WTC11 (cell line): ENCODE data around the gene ALDH16A1. TPM values are rescaled to one million over a fixed set of nuclear protein-coding genes. Genes with fewer than 3 reads are reported as not detected.

ENCODE experiments used
- ATAC-seq: fragments of 200-7000 bp; cut with Tn5 transposase; 2 replicates; pipeline ENCODE4 v1.10.0; 2021; ENCODE audit warnings: mild to moderate bottlenecking, moderate library complexity
- CTCF ChIA-PET: fragments of 300-600 bp; sonication (Branson Sonifier 250); formaldehyde crosslinking; loops from one replicate; lab custom pipeline; 2021; ENCODE audit warnings: antibody characterized with exemption; lab: Charles Lee
- POLR2A ChIA-PET: fragments of 350-600 bp; sonication (Branson Sonifier 250); formaldehyde crosslinking; loops from one replicate; lab custom pipeline; 2021; ENCODE audit warnings: antibody characterized with exemption; lab: Charles Lee
- DNase-seq: peaks from one replicate; pipeline ENCODE4 v3.0.0; 2021; ENCODE audit warnings: low spot score
- H3K27ac Mint-ChIP-seq: 2 replicates; pipeline ENCODE4 v1.8.0; 2021; ENCODE audit warnings: mixed read lengths
- H3K27me3 Mint-ChIP-seq: 2 replicates; pipeline ENCODE4 v1.8.0; 2021; ENCODE audit warnings: low read depth, mild to moderate bottlenecking, moderate library complexity, mixed read lengths
- H3K36me3 Mint-ChIP-seq: 2 replicates; pipeline ENCODE4 v1.8.0; 2021; ENCODE audit warnings: mixed read lengths
- H3K4me1 Mint-ChIP-seq: 2 replicates; pipeline ENCODE4 v1.8.0; 2022; ENCODE audit warnings: mixed read lengths
- H3K4me3 Mint-ChIP-seq: 2 replicates; pipeline ENCODE4 v1.8.0; 2021; ENCODE audit warnings: mild to moderate bottlenecking, moderate library complexity, mixed read lengths
- H3K9me3 Mint-ChIP-seq: 2 replicates; pipeline ENCODE4 v1.8.0; 2021; ENCODE audit warnings: mixed read lengths
- AR ChIP-seq: fragments of 250-450 bp; sonication (Bioruptor Pico); IDR thresholded peaks from 2 replicates; pipeline ENCODE4 v1.9.0; 2021; ENCODE audit warnings: mild to moderate bottlenecking
- ATF1 ChIP-seq: sonication (generic); formaldehyde crosslinking; IDR thresholded peaks from 2 replicates; pipeline ENCODE4 v1.8.1; 2023; ENCODE audit warnings: mild to moderate bottlenecking, moderate library complexity, missing genetic modification reagents
- CDX4 ChIP-seq: fragments of 250-450 bp; sonication (Bioruptor Pico); IDR thresholded peaks from 2 replicates; pipeline ENCODE4 v1.9.0; 2021; ENCODE audit warnings: moderate library complexity, mild to moderate bottlenecking, inconsistent platforms, borderline replicate concordance
- ELF4 ChIP-seq: sonication (generic); formaldehyde crosslinking; IDR thresholded peaks from 2 replicates; pipeline ENCODE4 v1.8.1; 2022; ENCODE audit warnings: low read depth, mild to moderate bottlenecking, moderate library complexity, missing genetic modification reagents
- ERG ChIP-seq: fragments of 250-450 bp; sonication (Bioruptor Pico); IDR thresholded peaks from 2 replicates; pipeline ENCODE4 v1.8.0; 2021; ENCODE audit warnings: mild to moderate bottlenecking
- FOXP4 ChIP-seq: sonication (generic); formaldehyde crosslinking; IDR thresholded peaks from 2 replicates; pipeline ENCODE4 v1.8.0; 2022; ENCODE audit warnings: mild to moderate bottlenecking, missing genetic modification reagents
- GRHL2 ChIP-seq: fragments of 250-450 bp; sonication (Bioruptor Pico); IDR thresholded peaks from 2 replicates; pipeline ENCODE4 v1.8.0; 2022; ENCODE audit warnings: mild to moderate bottlenecking, moderate library complexity; ENCODE audit not compliant: insufficient replicate concordance, severe bottlenecking
- IRF1 ChIP-seq: sonication (generic); formaldehyde crosslinking; IDR thresholded peaks from 2 replicates; pipeline ENCODE4 v1.8.0; 2023; ENCODE audit warnings: missing genetic modification reagents
- PRRX2 ChIP-seq: fragments of 250-450 bp; sonication (Bioruptor Pico); IDR thresholded peaks from 2 replicates; pipeline ENCODE4 v1.8.0; 2021; ENCODE audit warnings: mild to moderate bottlenecking
- RELA ChIP-seq: sonication (generic); formaldehyde crosslinking; IDR thresholded peaks from 2 replicates; pipeline ENCODE4 v1.8.1; 2022; ENCODE audit warnings: missing genetic modification reagents, mild to moderate bottlenecking, borderline replicate concordance
- USF2 ChIP-seq: sonication (generic); formaldehyde crosslinking; IDR thresholded peaks from 2 replicates; pipeline ENCODE4 v1.8.1; 2023; ENCODE audit warnings: mild to moderate bottlenecking, missing genetic modification reagents, moderate library complexity
- ZNF121 ChIP-seq: sonication (generic); formaldehyde crosslinking; IDR thresholded peaks from 2 replicates; pipeline ENCODE4 v1.8.0; 2023; ENCODE audit warnings: missing genetic modification reagents
- ZNF512 ChIP-seq: sonication (generic); formaldehyde crosslinking; IDR thresholded peaks from 2 replicates; pipeline ENCODE4 v1.8.1; 2022; ENCODE audit warnings: missing genetic modification reagents, borderline replicate concordance
- total RNA-seq: library from RNA; stranded (reverse); gene quantifications from 3 replicates; pipeline ENCODE4 v1.2.3, GENCODE V29; 2021

The ALDH16A1 gene
- total RNA-seq, 1 experiment from 2014 or later: 44.3 TPM

GRCh38 chr19:49411681-49412326, 41.2 kb upstream of the ALDH16A1 start (continued):
- no peak for TF ChIP-seq ERG (CRISPR knock-in tag)

- ChIA-PET CTCF (interaction anchor here (0.8 to 1.9 kb wide), 7 partner anchors 9 to 29 kb away, joined by 3 to 8 read pairs (median 4); partner anchors contain the start of gene GFY), POLR2A (interaction anchor here (0.6 to 1.0 kb wide), 2 partner anchors 10 to 35 kb away, joined by 4 to 5 read pairs; no protein-coding TSS in a partner anchor)
- no peak for DNase-seq
These were observed 39.7 kb upstream of the ALDH16A1 start for GRCh38 chr19:49413348-49413747.

More at GRCh38 chr19:49413348-49413747, 39.7 kb upstream of the ALDH16A1 start:
- no peak overlapping the region for H3K27ac Mint-ChIP-seq
- H3K27me3 Mint-ChIP-seq: peaks cover 11% of the 10 kb centered on the region; the same call in 1 of the 2 replicates
- peaks cover 44% of the 10 kb centered on the region for H3K4me1 Mint-ChIP-seq
- no peaks in the 10 kb centered on the region for H3K36me3 Mint-ChIP-seq
- no peak overlapping the region for H3K4me3 Mint-ChIP-seq
- no peaks in the 10 kb centered on the region for H3K9me3 Mint-ChIP-seq
- TF ChIP-seq USF2 (no peak), ZNF512 (CRISPR knock-in tag) (no peak), ATF1 (no peak), ELF4 (no peak), AR (CRISPR knock-in tag) (no peak), PRRX2 (CRISPR knock-in tag) (no peak), ZNF121 (no peak), IRF1 (CRISPR knock-in tag) (no peak), FOXP4 (CRISPR knock-in tag) (no peak), GRHL2 (CRISPR knock-in tag) (no peak), RELA (no peak), CDX4 (CRISPR knock-in tag) (no peak)
- TF ChIP-seq, all 79 proteins: peak for 0
- ATAC-seq: no peak
